Calu3 (cell line): ENCODE data around the gene BEAN1. TPM values are rescaled to one million over a fixed set of nuclear protein-coding genes. Genes with fewer than 3 reads are reported as not detected.

Experiments used
- BruUV-seq: library from RNA; stranded (reverse); fragments of 400-500 nt; replicated peaks from 2 replicates; lab custom pipeline; 2021; lab: Mats Ljungman, UMichigan
- CTCF ChIA-PET: fragments of 300-600 bp; sonication (Branson Sonifier 250); formaldehyde crosslinking; loops from one replicate; lab custom pipeline; 2022; ENCODE audit warnings: antibody characterized with exemption; lab: Charles Lee
- DNase-seq: peaks from one replicate; pipeline ENCODE4 v3.0.0; 2022
- H3K27ac Mint-ChIP-seq: one replicate; pipeline ENCODE4 v1.8.0; 2022; ENCODE audit warnings: mixed read lengths; ENCODE audit not compliant: unreplicated experiment
- H3K27me3 Mint-ChIP-seq: one replicate; pipeline ENCODE4 v1.8.0; 2022; ENCODE audit warnings: mixed read lengths; ENCODE audit not compliant: unreplicated experiment
- H3K36me3 Mint-ChIP-seq: one replicate; pipeline ENCODE4 v1.8.0; 2022; ENCODE audit warnings: mild to moderate bottlenecking, moderate library complexity, mixed read lengths; ENCODE audit not compliant: insufficient read depth, unreplicated experiment
- H3K4me1 Mint-ChIP-seq: one replicate; pipeline ENCODE4 v1.8.0; 2022; ENCODE audit warnings: mild to moderate bottlenecking, low read depth, mixed read lengths; ENCODE audit not compliant: unreplicated experiment
- H3K4me3 Mint-ChIP-seq: one replicate; pipeline ENCODE4 v1.8.0; 2022; ENCODE audit warnings: mild to moderate bottlenecking, low read depth, moderate library complexity, mixed read lengths; ENCODE audit not compliant: unreplicated experiment
- H3K9me3 Mint-ChIP-seq: one replicate; pipeline ENCODE4 v1.8.0; 2022; ENCODE audit warnings: low read depth, mixed read lengths; ENCODE audit not compliant: unreplicated experiment
- intact Hi-C: fragments of 100-400 bp; cut with micrococcal nuclease; formaldehyde crosslinking; loops from one replicate; pipeline ENCODE4 v1.10.0; 2022; ENCODE audit not compliant: unreplicated experiment
- total RNA-seq: library from RNA; stranded (reverse); gene quantifications from 2 replicates; pipeline ENCODE4 v1.2.3, GENCODE V29; 2022
- TF ChIP-seq, protein P1 (sequence below): fragments of 200-600 bp; IDR thresholded peaks from one replicate; pipeline ENCODE4 v1.8.0; 2022; ENCODE audit warnings: antibody characterized with exemption; ENCODE audit not compliant: unreplicated experiment

The BEAN1 gene
- total RNA-seq, 1 experiment from 2014 or later = 3.1 TPM

DNA sequence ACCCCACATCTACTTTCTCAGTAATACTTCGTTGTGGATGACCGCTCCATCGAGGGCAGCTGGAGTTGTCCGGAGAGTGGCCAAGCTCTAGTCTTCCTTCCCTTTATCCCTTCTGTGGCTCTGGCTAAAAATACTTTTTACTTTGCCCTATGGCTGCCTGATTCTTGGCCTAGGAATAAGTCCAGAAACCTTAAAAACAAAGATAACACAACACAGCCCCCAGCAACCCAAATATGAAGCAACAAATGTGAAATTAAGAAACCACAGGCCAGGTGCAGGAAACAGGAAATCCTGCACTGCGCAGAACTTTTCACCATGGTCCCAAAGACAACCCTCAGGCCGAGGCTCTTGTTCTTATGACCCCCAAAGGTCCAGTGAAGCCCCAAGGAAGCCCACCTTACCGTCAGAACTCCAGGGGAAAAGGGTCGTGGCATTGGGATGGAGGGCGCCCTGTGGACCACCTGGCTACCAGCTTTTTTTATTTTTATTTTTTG lies 96.8 kb downstream of the BEAN1 start:
- Mint-ChIP-seq H3K4me1 (peaks cover 33% of the 10 kb centered on the region), H3K36me3 (peaks cover 48% of the 10 kb centered on the region), H3K27me3 (no peaks in the 10 kb centered on the region), H3K27ac (no peak overlapping the region), H3K4me3 (no peak overlapping the region), H3K9me3 (no peaks in the 10 kb centered on the region)
- CTCF ChIA-PET = interaction anchor here (3.4 to 3.9 kb wide), 2 partner anchors 15 to 28 kb away, joined by 20 to 21 read pairs; partner anchors contain the start of gene CKLF
- BruUV-seq = no TSS peak
- DNase-seq = no peak
- TF ChIP-seq, protein P1, sequence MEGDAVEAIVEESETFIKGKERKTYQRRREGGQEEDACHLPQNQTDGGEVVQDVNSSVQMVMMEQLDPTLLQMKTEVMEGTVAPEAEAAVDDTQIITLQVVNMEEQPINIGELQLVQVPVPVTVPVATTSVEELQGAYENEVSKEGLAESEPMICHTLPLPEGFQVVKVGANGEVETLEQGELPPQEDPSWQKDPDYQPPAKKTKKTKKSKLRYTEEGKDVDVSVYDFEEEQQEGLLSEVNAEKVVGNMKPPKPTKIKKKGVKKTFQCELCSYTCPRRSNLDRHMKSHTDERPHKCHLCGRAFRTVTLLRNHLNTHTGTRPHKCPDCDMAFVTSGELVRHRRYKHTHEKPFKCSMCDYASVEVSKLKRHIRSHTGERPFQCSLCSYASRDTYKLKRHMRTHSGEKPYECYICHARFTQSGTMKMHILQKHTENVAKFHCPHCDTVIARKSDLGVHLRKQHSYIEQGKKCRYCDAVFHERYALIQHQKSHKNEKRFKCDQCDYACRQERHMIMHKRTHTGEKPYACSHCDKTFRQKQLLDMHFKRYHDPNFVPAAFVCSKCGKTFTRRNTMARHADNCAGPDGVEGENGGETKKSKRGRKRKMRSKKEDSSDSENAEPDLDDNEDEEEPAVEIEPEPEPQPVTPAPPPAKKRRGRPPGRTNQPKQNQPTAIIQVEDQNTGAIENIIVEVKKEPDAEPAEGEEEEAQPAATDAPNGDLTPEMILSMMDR = no peak
- intact Hi-C loops = no loop called here

DNA sequence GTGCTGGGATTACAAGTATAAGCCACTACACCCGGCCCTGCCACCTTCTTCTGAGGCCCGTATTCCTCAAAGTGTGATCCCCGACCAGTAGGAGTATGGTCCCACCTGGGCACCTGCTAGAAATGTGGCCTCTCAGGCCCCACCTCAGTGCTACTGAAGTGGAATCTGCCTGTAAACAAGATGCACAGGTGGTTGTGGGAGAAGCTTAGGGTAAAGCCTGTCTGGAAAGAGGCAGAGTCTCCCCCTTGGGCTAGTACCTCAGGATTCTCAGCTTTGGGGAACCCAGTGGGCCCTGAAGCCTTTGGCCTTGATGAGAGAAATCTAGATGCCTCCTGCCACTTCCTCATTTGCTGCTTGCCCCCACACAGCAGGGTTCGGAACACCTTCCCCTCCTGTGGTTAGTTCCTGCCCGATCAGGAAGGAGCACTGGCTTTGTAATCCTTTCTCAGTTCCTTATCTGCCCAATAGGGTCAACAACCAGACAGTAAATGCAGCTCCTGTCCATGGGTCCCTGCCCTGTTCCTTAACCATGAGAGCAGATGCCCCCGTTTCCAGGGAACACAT lies 97.6 kb downstream of the BEAN1 start:
- Mint-ChIP-seq H3K27me3 (no peaks in the 10 kb centered on the region), H3K4me3 (no peak overlapping the region), H3K4me1 (peaks cover 31% of the 10 kb centered on the region), H3K27ac (peak overlapping the region; percentile 23), H3K9me3 (no peaks in the 10 kb centered on the region), H3K36me3 (peaks cover 46% of the 10 kb centered on the region)
- TF ChIP-seq, protein P1 = no peak
- intact Hi-C loops = no loop called here
- BruUV-seq = no TSS peak
- DNase-seq = no peak
- CTCF ChIA-PET = no interaction called here

DNA sequence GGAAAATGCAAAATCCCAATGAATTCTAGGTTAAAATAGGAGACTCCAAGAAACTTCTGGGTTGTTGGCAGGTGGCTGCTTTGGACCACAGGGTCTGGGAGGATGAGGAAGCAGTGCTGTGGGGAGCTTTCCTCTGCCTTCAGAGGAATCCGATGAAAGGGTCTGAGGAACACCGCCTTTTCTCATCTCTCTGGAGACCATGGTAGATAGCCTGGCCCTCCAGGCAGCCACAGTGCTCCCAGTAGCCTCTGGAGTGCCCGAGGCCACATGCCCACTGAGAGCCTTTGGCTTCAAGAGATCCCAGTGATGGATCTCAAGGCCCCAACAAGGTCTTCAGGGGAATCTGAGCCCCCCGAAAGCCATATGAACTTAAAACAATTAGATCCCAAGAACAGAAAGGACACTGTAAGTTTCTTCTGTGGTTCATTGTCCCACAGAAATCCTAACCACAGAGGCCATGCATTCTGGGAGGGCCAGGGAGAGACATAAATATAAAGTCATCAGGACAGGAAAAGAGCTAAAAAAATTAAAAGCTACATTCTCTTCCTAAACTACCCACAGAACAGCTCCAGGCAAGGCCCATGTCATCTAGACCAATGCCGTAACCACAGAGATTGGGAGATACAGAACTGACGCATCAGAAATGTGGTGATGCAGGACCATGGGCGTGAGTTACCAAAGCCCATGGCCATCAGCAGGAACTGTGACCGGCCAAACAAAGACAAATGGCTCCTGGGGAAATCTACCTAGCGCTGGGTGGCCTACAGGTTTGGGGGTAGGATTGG lies 98.5 kb downstream of the BEAN1 start:
- H3K9me3 Mint-ChIP-seq = no peaks in the 10 kb centered on the region
- TF ChIP-seq, protein P1 = no peak
- no TSS peak for BruUV-seq
- no peak overlapping the region for H3K27ac Mint-ChIP-seq
- CTCF ChIA-PET = no interaction called here
- no peak overlapping the region for H3K4me3 Mint-ChIP-seq
- no peak for DNase-seq
- H3K4me1 Mint-ChIP-seq = peaks cover 22% of the 10 kb centered on the region
- peaks cover 38% of the 10 kb centered on the region for H3K36me3 Mint-ChIP-seq
- H3K27me3 Mint-ChIP-seq = no peaks in the 10 kb centered on the region
- intact Hi-C loops = no loop called here

DNA sequence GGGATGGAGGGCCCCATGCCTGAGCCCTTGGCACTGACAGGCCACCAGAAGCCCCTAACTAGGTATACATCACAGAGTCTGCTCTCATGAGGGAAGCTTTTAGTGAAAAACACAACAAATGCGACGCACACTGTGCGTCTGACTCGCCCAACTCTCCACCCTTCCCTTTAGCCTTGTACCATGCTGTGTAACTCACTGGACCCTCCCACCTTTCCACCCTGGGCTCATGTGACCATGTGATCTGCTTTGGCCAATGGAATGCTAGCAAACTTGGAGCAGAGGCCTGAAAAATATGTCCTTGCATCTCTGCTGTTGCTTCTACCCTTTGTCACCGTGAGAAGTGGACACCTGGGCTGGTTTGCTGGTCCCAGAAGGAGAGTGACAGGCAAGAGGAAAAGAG lies 101.2 kb downstream of the BEAN1 start:
- Mint-ChIP-seq H3K36me3 (peaks cover 30% of the 10 kb centered on the region), H3K4me1 (no peaks in the 10 kb centered on the region), H3K9me3 (no peaks in the 10 kb centered on the region), H3K4me3 (no peak overlapping the region), H3K27ac (no peak overlapping the region), H3K27me3 (no peaks in the 10 kb centered on the region)
- intact Hi-C loops = no loop called here
- no TSS peak for BruUV-seq
- CTCF ChIA-PET = no interaction called here
- TF ChIP-seq, protein P1 = no peak
- no peak for DNase-seq
